IMR-90 (cell line): ENCODE measurements around the gene GLT1D1. TPM values are rescaled to one million over a fixed set of nuclear protein-coding genes. Genes with fewer than 3 reads are reported as not detected.

ENCODE experiments used
- ATAC-seq: fragments of 200-7000 bp; cut with Tn5 transposase; 2 replicates; pipeline ENCODE4 v1.9.1; 2020; ENCODE audit warnings: low read depth, mild to moderate bottlenecking, moderate library complexity
- BruUV-seq: library from RNA; stranded (reverse); fragments of 400-500 nt; replicated peaks from 2 replicates; lab custom pipeline; 2021; lab: Mats Ljungman, UMichigan
- CTCF ChIA-PET: fragments of 300-600 bp; formaldehyde crosslinking; extraction: SDS; loops from one replicate; lab custom pipeline; 2021; ENCODE audit warnings: antibody characterized with exemption; lab: Yijun Ruan, JAX
- POLR2A ChIA-PET: fragments of 300-600 bp; sonication (Branson Sonifier 250); formaldehyde crosslinking; loops from one replicate; lab custom pipeline; 2022; ENCODE audit warnings: antibody characterized with exemption; ENCODE audit not compliant: unreplicated experiment; lab: Charles Lee
- DNase-seq: peaks from one replicate; pipeline ENCODE4 v3.0.0; 2013
- H2AFZ ChIP-seq: replicated peaks from 2 replicates; pipeline ENCODE3; 2013; ENCODE audit warnings: low read length, mild to moderate bottlenecking; ENCODE audit not compliant: poor library complexity
- H2AK5ac ChIP-seq: 2 replicates; pipeline ENCODE4 v1.6.1; 2013; ENCODE audit warnings: low read depth, low read length, inconsistent platforms
- H2AK9ac ChIP-seq: replicated peaks from 2 replicates; pipeline ENCODE3; 2013; ENCODE audit warnings: mild to moderate bottlenecking, low read depth, low read length, moderate library complexity; ENCODE audit not compliant: poor library complexity
- H2BK120ac ChIP-seq: 2 replicates; pipeline ENCODE4 v1.6.1; 2013; ENCODE audit warnings: low read depth, low read length, inconsistent platforms
- H2BK15ac ChIP-seq: 3 replicates; pipeline ENCODE4 v1.6.1; 2013; ENCODE audit warnings: low read depth, low read length, inconsistent platforms
- H2BK20ac ChIP-seq: 2 replicates; pipeline ENCODE4 v1.6.1; 2013; ENCODE audit warnings: low read depth, mild to moderate bottlenecking, inconsistent platforms, low read length, moderate library complexity
- H2BK5ac ChIP-seq: 2 replicates; pipeline ENCODE4 v1.6.1; 2013; ENCODE audit warnings: mild to moderate bottlenecking, low read depth, low read length, inconsistent platforms; ENCODE audit not compliant: poor library complexity, severe bottlenecking
- H3K14ac ChIP-seq: replicated peaks from 2 replicates; pipeline ENCODE4 v1.6.1; 2013; ENCODE audit warnings: low read depth, low read length, inconsistent platforms
- H3K18ac ChIP-seq: 2 replicates; pipeline ENCODE4 v1.6.1; 2013; ENCODE audit warnings: low read depth, low read length, control low read depth
- H3K23ac ChIP-seq: 2 replicates; pipeline ENCODE4 v1.6.1; 2013; ENCODE audit warnings: low read depth, low read length, inconsistent platforms
- H3K27ac ChIP-seq: 2 replicates; pipeline ENCODE4 v1.5.1; 2013; ENCODE audit warnings: mild to moderate bottlenecking, control low read depth, low read length; ENCODE audit not compliant: insufficient read depth
- H3K27me3 ChIP-seq: 2 replicates; pipeline ENCODE4 v1.6.1; 2013; ENCODE audit warnings: low read length; ENCODE audit not compliant: control insufficient read depth, insufficient read depth
- H3K36me3 ChIP-seq: 2 replicates; pipeline ENCODE4 v1.6.1; 2013; ENCODE audit warnings: low read length, mixed read lengths; ENCODE audit not compliant: control insufficient read depth, insufficient read depth
- H3K4ac ChIP-seq: 2 replicates; pipeline ENCODE4 v1.6.1; 2013; ENCODE audit warnings: low read depth, low read length, inconsistent platforms
- H3K4me1 ChIP-seq: 2 replicates; pipeline ENCODE4 v1.6.1; 2013; ENCODE audit warnings: low read length, mixed read lengths; ENCODE audit not compliant: control insufficient read depth, insufficient read depth
- H3K4me2 ChIP-seq: 2 replicates; pipeline ENCODE4 v1.6.1; 2013; ENCODE audit warnings: low read depth, mild to moderate bottlenecking, control low read depth, low read length, moderate library complexity
- H3K4me3 ChIP-seq: 2 replicates; pipeline ENCODE4 v1.5.1; 2013; ENCODE audit warnings: low read depth, mild to moderate bottlenecking, control low read depth, low read length, moderate library complexity; ENCODE audit not compliant: insufficient read depth
- H3K56ac ChIP-seq: 2 replicates; pipeline ENCODE4 v1.6.1; 2013; ENCODE audit warnings: low read length, inconsistent platforms; ENCODE audit not compliant: insufficient read depth; ENCODE audit errors: extremely low read depth
- H3K79me1 ChIP-seq, 2 experiments: 2 replicates each; pipeline ENCODE4 v1.6.1; 2013; ENCODE audit warnings: low read length in 2 of 2, inconsistent platforms in 1 of 2, low read depth in 1 of 2
- H3K9ac ChIP-seq: 2 replicates; pipeline ENCODE4 v1.6.1; 2013; ENCODE audit warnings: low read depth, low read length, control low read depth
- H3K9me1 ChIP-seq: 2 replicates; pipeline ENCODE4 v1.6.1; 2013; ENCODE audit warnings: low read length, inconsistent platforms; ENCODE audit not compliant: insufficient read depth
- H3K9me3 ChIP-seq: 2 replicates; pipeline ENCODE4 v1.6.1; 2013; ENCODE audit warnings: low read length; ENCODE audit not compliant: control insufficient read depth, insufficient read depth
- H4K20me1 ChIP-seq: 2 replicates; pipeline ENCODE4 v1.6.1; 2013; ENCODE audit warnings: low read length, inconsistent platforms; ENCODE audit not compliant: insufficient read depth
- H4K5ac ChIP-seq: 2 replicates; pipeline ENCODE4 v1.6.1; 2013; ENCODE audit warnings: mild to moderate bottlenecking, low read depth, low read length, control low read depth
- H4K8ac ChIP-seq, 2 experiments: 2 replicates each; pipeline ENCODE4 v1.6.1; 2013; ENCODE audit warnings: low read depth in 2 of 2, low read length in 2 of 2, control low read depth in 1 of 2, inconsistent platforms in 1 of 2
- H4K91ac ChIP-seq: 2 replicates; pipeline ENCODE4 v1.6.1; 2013; ENCODE audit warnings: low read depth, low read length, inconsistent platforms; ENCODE audit not compliant: insufficient read depth
- BHLHE40 ChIP-seq: fragments of 150-350 bp; IDR thresholded peaks from 2 replicates; pipeline ENCODE4 v1.6.1; 2016; ENCODE audit warnings: mild to moderate bottlenecking, low read depth, low read length
- CEBPB ChIP-seq: IDR thresholded peaks from 2 replicates; pipeline ENCODE4 v1.6.1; 2012; ENCODE audit warnings: low read depth, low read length, improper control_type of control experiment
- CHD1 ChIP-seq: IDR thresholded peaks from 2 replicates; pipeline ENCODE4 v1.6.1; 2012; ENCODE audit warnings: low read depth, low read length, improper control_type of control experiment
- FOS ChIP-seq: fragments of 150-350 bp; IDR thresholded peaks from 2 replicates; pipeline ENCODE4 v1.6.1; 2016; ENCODE audit warnings: low read depth, low read length
- MAFK ChIP-seq: IDR thresholded peaks from 2 replicates; pipeline ENCODE4 v1.6.1; 2012; ENCODE audit warnings: low read depth, low read length, improper control_type of control experiment
- MAZ ChIP-seq: IDR thresholded peaks from 2 replicates; pipeline ENCODE4 v1.6.1; 2012; ENCODE audit warnings: low read depth, mild to moderate bottlenecking, low read length, improper control_type of control experiment, moderate library complexity, borderline replicate concordance
- NFE2L2 ChIP-seq: fragments of 150-350 bp; IDR thresholded peaks from 2 replicates; pipeline ENCODE4 v1.6.1; 2016; ENCODE audit warnings: low read depth, mild to moderate bottlenecking, low read length
- POLR2A ChIP-seq: IDR thresholded peaks from 2 replicates; pipeline ENCODE4 v1.6.1; 2012; ENCODE audit warnings: mild to moderate bottlenecking, low read depth, low read length
- RAD21 ChIP-seq: IDR thresholded peaks from 2 replicates; pipeline ENCODE4 v1.6.1; 2012; ENCODE audit warnings: low read length, improper control_type of control experiment
- RFX5 ChIP-seq: IDR thresholded peaks from 2 replicates; pipeline ENCODE4 v1.8.0; 2012; ENCODE audit warnings: low read depth, mild to moderate bottlenecking, low read length, moderate library complexity
- WGBS, 2 experiments: methylation state at CpG; one replicate each; pipeline versions ENCODE4 v1.1.5 to v1.1.7; 2013; ENCODE audit warnings: missing lambda C conversion rate in 2 of 2; ENCODE audit not compliant: insufficient read length in 1 of 2; ENCODE audit errors: extremely low coverage in 2 of 2; 5-methylcytosine and 5-hydroxymethylcytosine counted together
- dilution Hi-C: fragments of 300-500 bp; cut with HindIII; formaldehyde crosslinking; loops from one replicate; pipeline ENCODE4 v1.14.3; 2018; ENCODE audit warnings: low sequenced_read_pairs; ENCODE audit not compliant: unreplicated experiment
- in situ Hi-C: fragments of 300-500 bp; cut with MboI; formaldehyde crosslinking; loops from 3 replicates; pipeline ENCODE4 v1.14.3; 2019; ENCODE audit warnings: low sequenced_read_pairs, inconsistent platforms, mixed read lengths
- intact Hi-C: fragments of 100-400 bp; cut with micrococcal nuclease; formaldehyde crosslinking; loops from 2 replicates; pipeline ENCODE4 v1.10.0; 2022
- polyA plus RNA-seq, 3 experiments: library from polyadenylated mRNA; depleted of rRNA; stranded (reverse); fragments of >200 nt; gene quantifications; 2 replicates each; pipeline ENCODE4 v1.2.3, GENCODE V29; 2012; ENCODE audit warnings: low replicate concordance in 1 of 3
- total RNA-seq: library from RNA; depleted of rRNA; stranded (reverse); fragments of >200 nt; gene quantifications from 2 replicates; pipeline ENCODE4 v1.2.3, GENCODE V29; 2012
- TF ChIP-seq, protein P1 (sequence below): conservative IDR thresholded peaks from 2 replicates; pipeline ENCODE4 v1.5.1; 2012; ENCODE audit warnings: mild to moderate bottlenecking, low read depth, low read length, improper control_type of control experiment
- TF ChIP-seq, protein P2 (sequence below): fragments of 150-350 bp; IDR thresholded peaks from 2 replicates; pipeline ENCODE4 v1.6.1; 2017; ENCODE audit warnings: mild to moderate bottlenecking, antibody characterized with exemption, low read length, low read depth

The GLT1D1 gene
- total and polyA plus RNA-seq, 2 of the 4 experiments (the other 2 are of a cell fraction): not detected

DNA sequence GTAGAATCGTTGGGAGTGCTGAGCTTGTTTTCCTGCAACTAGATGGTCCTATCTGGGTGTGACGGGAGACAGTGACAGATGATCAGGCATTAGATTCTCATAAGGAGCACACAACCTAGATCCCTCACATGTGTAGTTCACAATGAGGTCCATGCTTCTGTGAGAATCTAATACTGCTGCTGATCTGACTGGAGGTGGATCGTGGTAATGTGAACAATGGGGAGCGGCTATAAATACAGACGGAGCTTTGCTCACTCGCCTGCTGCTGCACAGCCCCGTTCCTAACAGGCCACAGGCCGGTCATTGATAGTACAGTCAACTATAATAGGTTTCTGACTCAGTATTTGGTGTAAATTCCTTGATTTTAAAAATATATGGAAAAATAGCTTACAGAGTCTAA lies 138.8 kb downstream of the GLT1D1 start:
- Histone ChIP-seq H3K36me3 (no peaks in the 10 kb centered on the region), H4K91ac (no peak overlapping the region), H3K9me1 (no peaks in the 10 kb centered on the region), H3K9ac (no peak overlapping the region), H3K4ac (no peak overlapping the region), H3K27ac (no peak overlapping the region), H2BK15ac (no peak overlapping the region), H4K5ac (no peak overlapping the region), H3K56ac (no peak overlapping the region), H2AK5ac (no peak overlapping the region), H2AFZ (no peak overlapping the region), H3K18ac (no peak overlapping the region), H4K8ac (no peak overlapping the region), H3K4me1 (no peaks in the 10 kb centered on the region), H2BK20ac (no peak overlapping the region), H3K27me3 (no peaks in the 10 kb centered on the region), H3K23ac (no peak overlapping the region), H2BK120ac (no peak overlapping the region), H3K4me2 (no peak overlapping the region), H3K9me3 (peaks cover 21% of the 10 kb centered on the region), H3K4me3 (no peak overlapping the region), H3K14ac (no peak overlapping the region), H3K79me1 (no peaks in the 10 kb centered on the region), H2AK9ac (no peak overlapping the region), H4K20me1 (no peaks in the 10 kb centered on the region), H2BK5ac (no peak overlapping the region)
- POLR2A ChIA-PET: no interaction called here
- DNase-seq (no peak), ATAC-seq (no peak)
- dilution Hi-C loops: no loop called here
- TF ChIP-seq MAFK (no peak), POLR2A (no peak), MAZ (no peak), BHLHE40 (no peak), FOS (no peak), RFX5 (no peak), CHD1 (no peak), NFE2L2 (no peak), RAD21 (no peak), CEBPB (no peak)
- TF ChIP-seq, protein P1, sequence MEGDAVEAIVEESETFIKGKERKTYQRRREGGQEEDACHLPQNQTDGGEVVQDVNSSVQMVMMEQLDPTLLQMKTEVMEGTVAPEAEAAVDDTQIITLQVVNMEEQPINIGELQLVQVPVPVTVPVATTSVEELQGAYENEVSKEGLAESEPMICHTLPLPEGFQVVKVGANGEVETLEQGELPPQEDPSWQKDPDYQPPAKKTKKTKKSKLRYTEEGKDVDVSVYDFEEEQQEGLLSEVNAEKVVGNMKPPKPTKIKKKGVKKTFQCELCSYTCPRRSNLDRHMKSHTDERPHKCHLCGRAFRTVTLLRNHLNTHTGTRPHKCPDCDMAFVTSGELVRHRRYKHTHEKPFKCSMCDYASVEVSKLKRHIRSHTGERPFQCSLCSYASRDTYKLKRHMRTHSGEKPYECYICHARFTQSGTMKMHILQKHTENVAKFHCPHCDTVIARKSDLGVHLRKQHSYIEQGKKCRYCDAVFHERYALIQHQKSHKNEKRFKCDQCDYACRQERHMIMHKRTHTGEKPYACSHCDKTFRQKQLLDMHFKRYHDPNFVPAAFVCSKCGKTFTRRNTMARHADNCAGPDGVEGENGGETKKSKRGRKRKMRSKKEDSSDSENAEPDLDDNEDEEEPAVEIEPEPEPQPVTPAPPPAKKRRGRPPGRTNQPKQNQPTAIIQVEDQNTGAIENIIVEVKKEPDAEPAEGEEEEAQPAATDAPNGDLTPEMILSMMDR: no peak
- TF ChIP-seq, protein P2, sequence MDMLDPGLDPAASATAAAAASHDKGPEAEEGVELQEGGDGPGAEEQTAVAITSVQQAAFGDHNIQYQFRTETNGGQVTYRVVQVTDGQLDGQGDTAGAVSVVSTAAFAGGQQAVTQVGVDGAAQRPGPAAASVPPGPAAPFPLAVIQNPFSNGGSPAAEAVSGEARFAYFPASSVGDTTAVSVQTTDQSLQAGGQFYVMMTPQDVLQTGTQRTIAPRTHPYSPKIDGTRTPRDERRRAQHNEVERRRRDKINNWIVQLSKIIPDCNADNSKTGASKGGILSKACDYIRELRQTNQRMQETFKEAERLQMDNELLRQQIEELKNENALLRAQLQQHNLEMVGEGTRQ: no peak
- in situ Hi-C loops: no loop called here
- no TSS peak for BruUV-seq
- CTCF ChIA-PET: no interaction called here
- intact Hi-C loops: no loop called here
- WGBS, 2 experiments: 54% methylated on average over 7 of the region's 8 CpGs; no CpG with 5 or more reads in 1 of the 2 experiments
